ENCODE data around the gene INSIG1. TPM values are rescaled to one million over a fixed set of nuclear protein-coding genes. Genes with fewer than 3 reads are reported as not detected.

The INSIG1 gene
- total RNA-seq, 2 experiments from 2014 or later, result 145 to 164 TPM

GRCh38 chr7:155283565-155284194, 14.0 kb upstream of the INSIG1 start:
- CTCF ChIA-PET, result interaction anchor here (1.7 to 2.5 kb wide), 3 partner anchors 11 to 61 kb away, joined by 6 to 10 read pairs (median 7); no protein-coding TSS in a partner anchor
- ATAC-seq (peak; percentile 86), DNase-seq (peak; percentile 79)
- Mint-ChIP-seq H3K4me3 (peak overlapping the region; percentile 31), H3K27ac (peak overlapping the region; percentile 76), H3K4me1 (peaks cover 75% of the 10 kb centered on the region), H3K36me3 (peaks cover 13% of the 10 kb centered on the region), H3K27me3 (peaks cover 23% of the 10 kb centered on the region), H3K9me3 (ENCODE audit: low read depth) (no peaks in the 10 kb centered on the region)

GRCh38 chr7:155284496-155285274, 13.0 kb upstream of the INSIG1 start:
- CTCF ChIA-PET, result interaction anchor here (1.7 to 1.9 kb wide), 2 partner anchors 10 to 12 kb away, joined by 6 to 10 read pairs; partner anchors contain the start of gene INSIG1
- H3K27ac Mint-ChIP-seq, result peak overlapping the region; percentile 76
- H3K27me3 Mint-ChIP-seq, result peaks cover 15% of the 10 kb centered on the region
- no peak overlapping the region for H3K4me3 Mint-ChIP-seq
- ATAC-seq, result no peak
- DNase-seq, result no peak
- peaks cover 64% of the 10 kb centered on the region for H3K4me1 Mint-ChIP-seq
- peaks cover 13% of the 10 kb centered on the region for H3K36me3 Mint-ChIP-seq
- H3K9me3 Mint-ChIP-seq (ENCODE audit: low read depth), result no peaks in the 10 kb centered on the region

- Mint-ChIP-seq H3K4me1 (peaks cover 64% of the 10 kb centered on the region), H3K27ac (peak overlapping the region; percentile 65)
These were observed 12.3 kb upstream of the INSIG1 start for GRCh38 chr7:155285423-155285822.

GRCh38 chr7:155285833-155286232, 11.8 kb upstream of the INSIG1 start:
- H3K4me1 Mint-ChIP-seq, result peaks cover 65% of the 10 kb centered on the region
- H3K27ac Mint-ChIP-seq, result peak overlapping the region; percentile 61
- H3K9me3 Mint-ChIP-seq (ENCODE audit: low read depth), result no peaks in the 10 kb centered on the region
- peaks cover 13% of the 10 kb centered on the region for H3K36me3 Mint-ChIP-seq
- H3K27me3 Mint-ChIP-seq, result peaks cover 6% of the 10 kb centered on the region
- DNase-seq, result no peak
- ATAC-seq, result no peak
- no peak overlapping the region for H3K4me3 Mint-ChIP-seq
- CTCF ChIA-PET, result interaction anchor here (1.1 to 1.7 kb wide), 2 partner anchors 11 to 12 kb away, joined by 3 to 10 read pairs; partner anchors contain the start of gene INSIG1

More at GRCh38 chr7:155285423-155285822, 12.3 kb upstream of the INSIG1 start:
- Mint-ChIP-seq H3K9me3 (ENCODE audit: low read depth) (no peaks in the 10 kb centered on the region), H3K36me3 (peaks cover 13% of the 10 kb centered on the region), H3K4me3 (no peak overlapping the region), H3K27me3 (peaks cover 10% of the 10 kb centered on the region)
- DNase-seq, result no peak
- no peak for ATAC-seq
- CTCF ChIA-PET, result interaction anchor here (1.1 to 1.9 kb wide), 3 partner anchors 9 to 12 kb away, joined by 3 to 10 read pairs (median 6); partner anchors contain the start of gene INSIG1

- CTCF ChIA-PET, result no interaction called here
- Mint-ChIP-seq H3K27ac (peak overlapping the region; percentile 35), H3K4me3 (no peak overlapping the region), H3K36me3 (peaks cover 13% of the 10 kb centered on the region), H3K27me3 (no peaks in the 10 kb centered on the region), H3K4me1 (peaks cover 72% of the 10 kb centered on the region), H3K9me3 (ENCODE audit: low read depth) (no peaks in the 10 kb centered on the region)
- DNase-seq (no peak), ATAC-seq (no peak)
These were observed 11.0 kb upstream of the INSIG1 start for GRCh38 chr7:155286686-155287085.

GRCh38 chr7:155287284-155287935, 10.3 kb upstream of the INSIG1 start:
- CTCF ChIA-PET, result no interaction called here
- peaks cover 13% of the 10 kb centered on the region for H3K36me3 Mint-ChIP-seq
- H3K4me1 Mint-ChIP-seq, result peaks cover 69% of the 10 kb centered on the region
- no peaks in the 10 kb centered on the region for H3K27me3 Mint-ChIP-seq
- DNase-seq (no peak), ATAC-seq (no peak)
- no peak overlapping the region for H3K27ac Mint-ChIP-seq
- H3K4me3 Mint-ChIP-seq, result no peak overlapping the region
- H3K9me3 Mint-ChIP-seq (ENCODE audit: low read depth), result no peaks in the 10 kb centered on the region

- Mint-ChIP-seq H3K27ac (no peak overlapping the region), H3K27me3 (peaks cover 2% of the 10 kb centered on the region), H3K4me3 (no peak overlapping the region), H3K36me3 (peaks cover 17% of the 10 kb centered on the region), H3K4me1 (peaks cover 63% of the 10 kb centered on the region), H3K9me3 (ENCODE audit: low read depth) (no peaks in the 10 kb centered on the region)
- ATAC-seq, result no peak
- no peak for DNase-seq
- CTCF ChIA-PET, result no interaction called here
These were observed 9.6 kb upstream of the INSIG1 start for GRCh38 chr7:155288055-155288454.

GRCh38 chr7:155289107-155289506, 8.6 kb upstream of the INSIG1 start:
- CTCF ChIA-PET, result interaction anchor here (1.5 to 1.8 kb wide), 2 partner anchors 12 to 56 kb away, joined by 5 to 7 read pairs; no protein-coding TSS in a partner anchor
- peaks cover 52% of the 10 kb centered on the region for H3K4me1 Mint-ChIP-seq
- no peaks in the 10 kb centered on the region for H3K9me3 Mint-ChIP-seq (ENCODE audit: low read depth)
- H3K36me3 Mint-ChIP-seq, result peaks cover 18% of the 10 kb centered on the region
- ATAC-seq (no peak), DNase-seq (no peak)
- no peak overlapping the region for H3K4me3 Mint-ChIP-seq
- peaks cover 2% of the 10 kb centered on the region for H3K27me3 Mint-ChIP-seq
- no peak overlapping the region for H3K27ac Mint-ChIP-seq

GRCh38 chr7:155289949-155290501, 7.7 kb upstream of the INSIG1 start:
- Mint-ChIP-seq H3K9me3 (ENCODE audit: low read depth) (no peaks in the 10 kb centered on the region), H3K4me1 (peaks cover 48% of the 10 kb centered on the region), H3K27ac (no peak overlapping the region), H3K4me3 (no peak overlapping the region), H3K27me3 (peaks cover 2% of the 10 kb centered on the region), H3K36me3 (peaks cover 22% of the 10 kb centered on the region)
- DNase-seq (no peak), ATAC-seq (no peak)
- CTCF ChIA-PET, result interaction anchor here (1.5 to 1.8 kb wide), 2 partner anchors 13 to 55 kb away, joined by 5 to 7 read pairs; no protein-coding TSS in a partner anchor

GRCh38 chr7:155291045-155291530, 6.6 kb upstream of the INSIG1 start:
- H3K27me3 Mint-ChIP-seq, result peaks cover 2% of the 10 kb centered on the region
- CTCF ChIA-PET, result no interaction called here
- H3K4me3 Mint-ChIP-seq, result no peak overlapping the region
- H3K36me3 Mint-ChIP-seq, result peaks cover 22% of the 10 kb centered on the region
- peak; percentile 41 for DNase-seq
- ATAC-seq, result peak; percentile 13
- H3K9me3 Mint-ChIP-seq (ENCODE audit: low read depth), result no peaks in the 10 kb centered on the region
- peaks cover 46% of the 10 kb centered on the region for H3K4me1 Mint-ChIP-seq
- H3K27ac Mint-ChIP-seq, result no peak overlapping the region

GRCh38 chr7:155291729-155292128, 5.9 kb upstream of the INSIG1 start:
- Mint-ChIP-seq H3K27me3 (peaks cover 2% of the 10 kb centered on the region), H3K9me3 (ENCODE audit: low read depth) (no peaks in the 10 kb centered on the region), H3K4me3 (no peak overlapping the region), H3K27ac (no peak overlapping the region), H3K4me1 (peaks cover 46% of the 10 kb centered on the region), H3K36me3 (peaks cover 18% of the 10 kb centered on the region)
- ATAC-seq (no peak), DNase-seq (peak; percentile 15)
- CTCF ChIA-PET, result interaction anchor here (1.1 kb wide), 1 partner anchor 10 kb away, joined by 3 read pairs; no protein-coding TSS in a partner anchor

- ATAC-seq, result no peak
- CTCF ChIA-PET, result interaction anchor here (1.1 kb wide), 1 partner anchor 9 kb away, joined by 3 read pairs; no protein-coding TSS in a partner anchor
- peaks cover 40% of the 10 kb centered on the region for H3K4me1 Mint-ChIP-seq
- H3K36me3 Mint-ChIP-seq, result peaks cover 15% of the 10 kb centered on the region
- peak; percentile 36 for DNase-seq
- H3K27ac Mint-ChIP-seq, result no peak overlapping the region
- peaks cover 2% of the 10 kb centered on the region for H3K27me3 Mint-ChIP-seq
- no peak overlapping the region for H3K4me3 Mint-ChIP-seq
- no peaks in the 10 kb centered on the region for H3K9me3 Mint-ChIP-seq (ENCODE audit: low read depth)
These were observed 4.9 kb upstream of the INSIG1 start for GRCh38 chr7:155292680-155293226.

All from activated CD8-positive, alpha-beta memory T cell treated with anti-CD3 and anti-CD28 coated beads, Interleukin-2, amount 10 ng/mL, durations not matched to agents 7 days and 5 days (primary cell).